SK-N-SH treated with all-trans-retinoic acid at 6 μM for 48 hours (cell line): ENCODE measurements around the gene TJP3.

ENCODE experiments used
- BACH2 ChIP-seq: fragments of 250-450 bp; sonication (Bioruptor Pico); IDR thresholded peaks from 2 replicates; pipeline ENCODE4 v1.9.0; 2021; ENCODE audit warnings: mild to moderate bottlenecking, borderline replicate concordance
- CSDC2 ChIP-seq: fragments of 250-450 bp; sonication (Bioruptor Pico); IDR thresholded peaks from 2 replicates; pipeline ENCODE4 v1.5.0; 2020; ENCODE audit warnings: mild to moderate bottlenecking, moderate library complexity
- GLIS3 ChIP-seq: fragments of 250-450 bp; sonication (Bioruptor Pico); IDR thresholded peaks from 2 replicates; pipeline ENCODE4 v1.5.0; 2020; ENCODE audit warnings: mild to moderate bottlenecking, moderate library complexity
- OSR1 ChIP-seq: fragments of 250-450 bp; sonication (Bioruptor Pico); IDR thresholded peaks from 2 replicates; pipeline ENCODE4 v1.8.0; 2022; ENCODE audit warnings: moderate library complexity, mild to moderate bottlenecking, inconsistent platforms
- RARB ChIP-seq: fragments of 250-450 bp; sonication (Bioruptor Pico); IDR thresholded peaks from 2 replicates; pipeline ENCODE4 v1.8.0; 2021; ENCODE audit warnings: mild to moderate bottlenecking, moderate library complexity
- TCF4 ChIP-seq: fragments of 250-450 bp; sonication (Bioruptor Pico); IDR thresholded peaks from 2 replicates; pipeline ENCODE4 v1.8.0; 2021; ENCODE audit warnings: mild to moderate bottlenecking, moderate library complexity, borderline replicate concordance
- ZFP3 ChIP-seq: fragments of 250-450 bp; sonication (Bioruptor Pico); IDR thresholded peaks from 2 replicates; pipeline ENCODE4 v1.5.0; 2020; ENCODE audit warnings: mild to moderate bottlenecking, moderate library complexity
- ZNF70 ChIP-seq: fragments of 450-650 bp; formaldehyde crosslinking; IDR thresholded peaks from 2 replicates; pipeline ENCODE4 v1.5.0; 2020; ENCODE audit warnings: mild to moderate bottlenecking, moderate library complexity
- ZNF8 ChIP-seq: fragments of 450-650 bp; formaldehyde crosslinking; IDR thresholded peaks from 2 replicates; pipeline ENCODE4 v1.5.0; 2020; ENCODE audit warnings: mild to moderate bottlenecking, moderate library complexity
- TF ChIP-seq, protein P1 (sequence below): fragments of 250-450 bp; sonication (Bioruptor Pico); IDR thresholded peaks from 2 replicates; pipeline ENCODE4 v1.8.0; 2020; ENCODE audit warnings: mild to moderate bottlenecking, moderate library complexity, borderline replicate concordance
- TF ChIP-seq, protein P2 (sequence below): fragments of 250-450 bp; sonication (Bioruptor Pico); IDR thresholded peaks from 2 replicates; pipeline ENCODE4 v1.5.1; 2020; ENCODE audit warnings: low read depth, mild to moderate bottlenecking, moderate library complexity
- TF ChIP-seq, protein P3 (sequence below): fragments of 250-450 bp; sonication (Bioruptor Pico); IDR thresholded peaks from 2 replicates; pipeline ENCODE4 v1.8.0; 2021; ENCODE audit warnings: low read depth, mild to moderate bottlenecking, moderate library complexity, borderline replicate concordance

DNA sequence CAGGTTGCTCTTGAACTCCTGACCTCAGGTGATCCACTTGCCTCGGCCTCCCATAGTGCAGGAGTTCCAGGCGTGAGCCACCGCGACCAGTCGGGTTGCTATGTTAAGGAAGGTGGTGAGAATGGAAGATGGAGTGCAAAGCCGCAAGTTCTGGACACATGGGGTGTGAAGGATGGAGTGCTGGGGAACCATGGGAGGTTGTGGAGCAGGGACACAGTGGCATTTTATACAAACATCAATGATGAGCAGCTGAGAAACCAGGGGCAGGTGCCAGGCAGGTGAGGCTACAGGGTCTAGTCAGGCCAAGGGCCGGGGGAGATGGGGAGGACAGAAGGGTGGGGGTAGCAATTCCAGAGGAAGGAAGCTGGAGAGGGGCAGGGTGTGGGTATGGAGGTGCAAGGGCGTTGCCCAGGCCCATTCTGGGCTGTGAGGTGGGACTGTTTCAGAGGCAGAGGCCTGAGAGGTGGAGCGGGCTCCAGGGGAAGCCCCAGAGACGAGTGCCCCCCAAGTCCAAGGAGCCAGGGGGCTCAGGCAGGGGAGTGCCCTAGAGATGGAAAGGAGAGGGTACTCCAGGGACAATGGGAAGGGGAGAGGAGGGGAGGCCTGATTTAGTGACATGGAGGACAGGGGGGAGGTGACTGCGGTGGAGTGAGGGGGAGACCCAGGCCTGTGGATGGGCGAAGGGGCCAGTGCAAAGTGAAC is 65.8 kb downstream of the TJP3 start:
- TF ChIP-seq BACH2 (CRISPR knock-in tag), result no peak
- TF ChIP-seq OSR1 (CRISPR knock-in tag), result no peak
- no peak for TF ChIP-seq CSDC2 (CRISPR knock-in tag)
- no peak for TF ChIP-seq ZFP3 (CRISPR knock-in tag)
- TF ChIP-seq ZNF8 (CRISPR knock-in tag), result no peak
- no peak for TF ChIP-seq GLIS3 (CRISPR knock-in tag)
- TF ChIP-seq RARB (CRISPR knock-in tag), result no peak
- TF ChIP-seq ZNF70 (CRISPR knock-in tag), result no peak
- no peak for TF ChIP-seq TCF4 (CRISPR knock-in tag)
- TF ChIP-seq, protein P1, sequence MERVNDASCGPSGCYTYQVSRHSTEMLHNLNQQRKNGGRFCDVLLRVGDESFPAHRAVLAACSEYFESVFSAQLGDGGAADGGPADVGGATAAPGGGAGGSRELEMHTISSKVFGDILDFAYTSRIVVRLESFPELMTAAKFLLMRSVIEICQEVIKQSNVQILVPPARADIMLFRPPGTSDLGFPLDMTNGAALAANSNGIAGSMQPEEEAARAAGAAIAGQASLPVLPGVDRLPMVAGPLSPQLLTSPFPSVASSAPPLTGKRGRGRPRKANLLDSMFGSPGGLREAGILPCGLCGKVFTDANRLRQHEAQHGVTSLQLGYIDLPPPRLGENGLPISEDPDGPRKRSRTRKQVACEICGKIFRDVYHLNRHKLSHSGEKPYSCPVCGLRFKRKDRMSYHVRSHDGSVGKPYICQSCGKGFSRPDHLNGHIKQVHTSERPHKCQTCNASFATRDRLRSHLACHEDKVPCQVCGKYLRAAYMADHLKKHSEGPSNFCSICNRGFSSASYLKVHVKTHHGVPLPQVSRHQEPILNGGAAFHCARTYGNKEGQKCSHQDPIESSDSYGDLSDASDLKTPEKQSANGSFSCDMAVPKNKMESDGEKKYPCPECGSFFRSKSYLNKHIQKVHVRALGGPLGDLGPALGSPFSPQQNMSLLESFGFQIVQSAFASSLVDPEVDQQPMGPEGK (CRISPR knock-in tag), result no peak
- TF ChIP-seq, protein P2, sequence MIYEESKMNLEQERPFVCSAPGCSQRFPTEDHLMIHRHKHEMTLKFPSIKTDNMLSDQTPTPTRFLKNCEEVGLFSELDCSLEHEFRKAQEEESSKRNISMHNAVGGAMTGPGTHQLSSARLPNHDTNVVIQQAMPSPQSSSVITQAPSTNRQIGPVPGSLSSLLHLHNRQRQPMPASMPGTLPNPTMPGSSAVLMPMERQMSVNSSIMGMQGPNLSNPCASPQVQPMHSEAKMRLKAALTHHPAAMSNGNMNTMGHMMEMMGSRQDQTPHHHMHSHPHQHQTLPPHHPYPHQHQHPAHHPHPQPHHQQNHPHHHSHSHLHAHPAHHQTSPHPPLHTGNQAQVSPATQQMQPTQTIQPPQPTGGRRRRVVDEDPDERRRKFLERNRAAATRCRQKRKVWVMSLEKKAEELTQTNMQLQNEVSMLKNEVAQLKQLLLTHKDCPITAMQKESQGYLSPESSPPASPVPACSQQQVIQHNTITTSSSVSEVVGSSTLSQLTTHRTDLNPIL (CRISPR knock-in tag), result no peak
- TF ChIP-seq, protein P3, sequence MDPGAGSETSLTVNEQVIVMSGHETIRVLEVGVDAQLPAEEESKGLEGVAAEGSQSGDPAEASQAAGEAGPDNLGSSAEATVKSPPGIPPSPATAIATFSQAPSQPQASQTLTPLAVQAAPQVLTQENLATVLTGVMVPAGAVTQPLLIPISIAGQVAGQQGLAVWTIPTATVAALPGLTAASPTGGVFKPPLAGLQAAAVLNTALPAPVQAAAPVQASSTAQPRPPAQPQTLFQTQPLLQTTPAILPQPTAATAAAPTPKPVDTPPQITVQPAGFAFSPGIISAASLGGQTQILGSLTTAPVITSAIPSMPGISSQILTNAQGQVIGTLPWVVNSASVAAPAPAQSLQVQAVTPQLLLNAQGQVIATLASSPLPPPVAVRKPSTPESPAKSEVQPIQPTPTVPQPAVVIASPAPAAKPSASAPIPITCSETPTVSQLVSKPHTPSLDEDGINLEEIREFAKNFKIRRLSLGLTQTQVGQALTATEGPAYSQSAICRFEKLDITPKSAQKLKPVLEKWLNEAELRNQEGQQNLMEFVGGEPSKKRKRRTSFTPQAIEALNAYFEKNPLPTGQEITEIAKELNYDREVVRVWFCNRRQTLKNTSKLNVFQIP (CRISPR knock-in tag), result no peak
